Activated CD4-positive, alpha-beta T cell treated with anti-CD3 and anti-CD28 coated beads for 48 hours (primary cell): ENCODE data around the gene RPS24.
"Not testable (repeated sequence)": the region's sequence is repeated elsewhere in the genome, so short reads cannot be mapped to it uniquely, and the experiment has no call there.

Source experiments
- DNase-seq: peaks from one replicate; pipeline ENCODE4 v3.0.0-alpha.2; 2020

RPS24 gene

GRCh38 chr10:78058562-78058961, 24.9 kb downstream of the RPS24 start:
- DNase-seq = no peak

DNA sequence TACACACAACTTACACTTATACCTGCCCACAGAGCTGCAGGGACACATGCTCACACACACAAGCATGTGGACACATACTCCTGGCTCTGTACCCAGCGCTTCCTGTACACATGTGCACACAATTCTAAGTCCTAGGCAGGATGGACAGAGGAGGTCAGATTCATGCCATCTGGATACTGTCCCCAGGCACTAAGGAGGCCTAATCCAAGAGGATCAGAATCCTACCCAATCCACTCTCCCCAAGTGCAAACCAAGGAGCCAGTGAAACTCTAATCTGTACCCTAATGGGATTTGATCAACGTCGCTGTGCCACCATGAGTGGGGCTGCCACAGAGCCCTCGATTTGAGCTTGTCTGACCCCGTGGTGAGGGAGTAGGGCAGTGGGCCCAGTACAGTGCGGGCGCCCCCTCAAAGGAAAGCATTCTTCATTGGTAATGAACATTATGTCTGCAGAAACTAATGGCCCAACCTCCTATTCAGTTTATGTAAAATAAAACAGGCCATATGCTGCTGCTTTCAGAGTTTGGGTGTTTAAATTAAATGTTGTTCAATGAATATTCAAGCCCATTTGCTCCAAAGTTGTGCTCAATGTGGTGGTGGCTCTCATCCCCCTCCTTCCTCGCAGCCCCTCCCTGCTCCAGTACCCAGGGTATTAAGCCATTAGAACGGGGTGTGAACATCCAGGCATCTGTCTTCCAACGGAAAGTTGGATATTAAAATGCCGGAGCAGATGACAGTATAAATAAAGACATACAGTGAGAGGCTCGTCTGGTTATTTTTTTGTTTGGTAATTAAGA, 26.4 kb downstream of the RPS24 start:
- DNase-seq = no peak

DNA sequence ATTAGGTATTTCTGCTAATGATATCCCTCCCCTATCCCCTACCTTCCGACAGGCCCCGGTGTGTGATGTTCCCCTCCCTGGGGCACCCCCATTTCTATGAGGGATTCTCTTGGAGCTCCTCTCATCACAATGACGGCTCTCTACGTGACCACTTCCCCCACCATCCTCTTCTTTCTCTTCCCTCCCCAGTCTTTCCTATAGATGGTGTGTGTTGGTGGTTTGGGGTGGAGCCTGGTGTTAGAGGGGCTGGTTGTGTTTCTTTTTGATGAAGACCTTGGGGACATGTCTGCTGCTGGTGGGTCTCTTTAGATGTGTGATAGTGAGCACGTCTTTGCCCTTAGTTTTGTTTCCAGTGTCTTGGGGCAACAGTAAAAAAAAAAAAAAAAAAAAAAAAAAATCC, 28.6 kb downstream of the RPS24 start:
- no peak for DNase-seq

GRCh38 chr10:78063236-78063635, 29.6 kb downstream of the RPS24 start:
- no peak for DNase-seq

GRCh38 chr10:78064919-78065318, 31.3 kb downstream of the RPS24 start:
- not testable (repeated sequence) for DNase-seq

GRCh38 chr10:78065611-78066010, 31.9 kb downstream of the RPS24 start:
- DNase-seq = no peak

- DNase-seq = no peak
Observed at GRCh38 chr10:78066012-78066411, 32.3 kb downstream of the RPS24 start.

GRCh38 chr10:78066728-78067430, 33.2 kb downstream of the RPS24 start:
- no peak for DNase-seq

- DNase-seq = no peak
Observed at GRCh38 chr10:78069151-78069550, 35.5 kb downstream of the RPS24 start.

DNA sequence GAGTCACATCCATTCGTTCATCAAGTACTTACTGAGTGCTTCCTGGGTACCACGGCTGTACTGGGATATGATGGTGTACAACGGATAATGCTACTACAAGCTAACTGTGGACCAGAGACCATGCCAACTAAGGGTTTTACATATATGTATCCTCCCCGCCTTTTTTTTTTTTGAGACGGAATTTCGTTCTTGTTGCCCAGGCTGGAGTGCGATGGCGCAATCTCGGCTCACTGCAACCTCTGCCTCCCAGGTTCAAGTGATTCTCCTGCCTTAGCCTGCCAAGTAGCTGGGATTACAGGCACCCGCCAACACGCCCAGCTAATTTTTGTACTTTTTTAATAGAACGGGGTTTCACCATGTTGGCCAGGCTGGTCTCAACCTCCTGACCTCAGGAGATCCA, 36.4 kb downstream of the RPS24 start:
- not testable (repeated sequence) for DNase-seq

- no peak for DNase-seq
Observed at GRCh38 chr10:78070726-78071125, 37.1 kb downstream of the RPS24 start.

DNA sequence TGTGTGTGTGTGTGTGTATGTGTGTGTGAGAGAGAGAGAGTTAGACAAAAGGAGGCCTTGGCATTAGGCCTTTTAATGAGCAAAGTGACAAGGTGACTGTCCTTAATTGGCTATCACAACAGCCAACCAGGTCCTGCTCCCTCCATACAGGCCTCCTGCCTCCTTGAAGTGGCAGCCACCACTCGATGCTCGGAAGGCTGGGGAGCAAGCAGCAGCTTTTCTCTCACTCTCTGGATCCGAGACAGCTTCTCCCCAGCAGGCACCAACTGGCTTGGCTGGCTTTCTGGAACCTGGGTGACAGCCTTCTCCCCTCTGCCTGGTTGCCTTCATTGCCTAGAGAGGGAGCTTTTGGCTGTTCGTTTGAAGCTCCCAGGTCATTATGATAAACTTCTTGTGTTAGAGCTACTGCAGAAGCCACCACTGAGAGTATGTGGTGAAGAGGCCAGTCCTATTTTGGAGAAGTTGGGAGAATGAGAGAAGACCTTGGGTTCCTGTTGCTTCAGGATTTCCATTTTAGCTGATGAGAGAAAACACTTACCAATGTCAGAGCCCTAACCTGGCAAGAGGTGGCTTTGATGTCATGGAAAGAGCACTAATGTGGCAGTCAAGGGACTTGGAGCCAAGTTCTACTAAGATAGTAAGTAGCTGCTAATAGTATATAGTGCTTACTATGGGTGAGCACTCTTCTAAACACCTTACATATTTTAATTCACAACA, 37.6 kb downstream of the RPS24 start:
- no peak for DNase-seq

- DNase-seq = no peak
Observed at GRCh38 chr10:78071857-78072179, 38.2 kb downstream of the RPS24 start.

DNA sequence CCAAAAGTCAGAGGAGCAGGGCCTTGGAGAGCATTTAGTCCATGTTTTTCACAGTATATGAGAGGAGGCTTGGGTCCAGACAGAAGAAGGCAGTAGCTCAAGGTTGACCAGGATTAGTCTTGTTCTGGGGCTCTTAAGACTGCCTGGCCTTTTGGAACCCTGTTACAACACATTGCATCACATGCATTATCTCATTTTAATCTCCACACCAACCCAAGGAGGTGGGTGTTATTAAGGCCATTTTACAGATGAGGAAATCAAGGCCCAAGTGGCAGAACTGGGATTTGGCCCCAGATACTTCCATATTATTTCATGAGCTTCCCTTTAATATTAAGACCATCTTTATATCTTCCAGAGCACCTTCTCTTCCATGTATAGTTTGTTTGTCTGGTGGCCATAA, 38.8 kb downstream of the RPS24 start:
- DNase-seq = no peak

DNA sequence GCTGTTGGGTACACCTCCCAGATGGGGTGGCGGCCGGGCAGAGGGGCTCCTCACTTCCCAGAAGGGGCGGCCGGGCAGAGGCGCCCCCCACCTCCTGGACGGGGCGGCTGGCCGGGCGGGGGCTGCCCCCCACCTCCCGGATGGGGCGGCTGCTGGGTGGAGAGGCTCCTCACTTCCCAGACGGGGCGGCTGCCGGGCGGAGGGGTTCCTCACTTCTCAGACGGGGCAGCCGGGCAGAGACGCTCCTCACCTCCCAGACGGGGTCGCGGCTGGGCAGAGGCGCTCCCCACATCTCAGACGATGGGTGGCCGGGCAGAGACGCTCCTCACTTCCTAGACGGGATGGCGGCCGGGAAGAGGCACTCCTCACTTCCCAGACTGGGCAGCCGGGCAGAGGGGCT, 42.1 kb downstream of the RPS24 start:
- DNase-seq = not testable (repeated sequence)

DNA sequence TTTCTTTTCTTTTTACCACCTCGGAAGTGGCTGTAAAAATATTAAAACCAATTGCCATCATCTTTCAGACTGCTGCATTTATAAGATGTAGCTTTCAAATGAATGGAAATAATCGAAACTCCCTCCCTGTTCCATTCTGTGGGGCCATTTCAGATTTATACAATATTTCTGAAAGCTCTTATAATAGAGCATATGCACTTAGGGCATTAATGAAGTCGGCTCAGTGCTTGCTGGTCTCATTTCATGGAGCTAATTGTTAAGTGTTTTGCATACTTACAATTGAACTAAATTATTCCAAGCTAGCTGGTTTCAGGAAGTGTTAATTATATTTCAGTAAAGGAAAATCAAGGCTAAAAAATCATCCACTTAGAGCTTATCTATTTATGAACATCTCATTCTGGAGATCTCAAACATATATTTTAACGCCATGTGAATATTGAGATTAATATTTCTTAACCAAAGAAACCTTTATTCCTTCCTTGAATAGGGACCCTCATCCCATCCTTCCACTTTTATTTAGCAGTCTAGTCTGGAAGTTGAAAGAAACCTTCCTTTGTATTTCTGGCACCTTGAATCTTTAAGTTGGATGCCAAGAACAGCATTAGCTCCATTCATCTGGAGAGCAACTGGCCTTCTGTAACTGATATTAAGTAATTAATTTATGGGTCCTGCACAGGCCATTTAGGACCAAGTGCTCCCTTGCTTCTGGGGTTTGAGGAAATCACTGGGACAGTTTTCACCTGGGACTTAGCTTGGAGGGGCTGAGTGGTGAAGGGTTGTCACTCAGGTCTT, 45.1 kb downstream of the RPS24 start:
- no peak for DNase-seq

GRCh38 chr10:78079411-78079810, 45.7 kb downstream of the RPS24 start:
- DNase-seq = no peak

- no peak for DNase-seq
Observed at GRCh38 chr10:78081292-78081691, 47.6 kb downstream of the RPS24 start.

DNA sequence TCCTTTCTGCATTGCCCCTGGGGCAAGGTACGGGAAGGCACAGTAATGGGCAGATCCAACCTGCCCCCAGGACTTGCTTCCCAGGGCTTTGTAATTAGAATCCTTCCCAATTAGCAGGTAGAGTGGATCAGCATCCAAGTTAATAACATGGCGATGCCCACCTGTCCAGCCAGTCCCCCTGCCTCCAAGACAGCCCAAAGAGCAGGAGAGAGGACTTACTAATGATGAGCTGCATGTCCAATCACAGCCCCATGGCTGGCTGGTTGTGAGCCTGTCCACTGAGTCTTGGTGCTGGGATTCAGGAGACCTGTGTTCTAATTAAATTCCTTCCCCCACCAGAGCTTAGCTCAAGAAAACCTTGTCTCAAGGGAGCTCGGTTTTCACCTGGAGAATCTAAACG, 49.0 kb downstream of the RPS24 start:
- no peak for DNase-seq
